NB4 (cell line): ENCODE data around the gene LMOD1.

ENCODE experiments used
- MAX ChIP-seq: IDR thresholded peaks from 2 replicates; pipeline ENCODE4 v1.6.1; 2011; ENCODE audit warnings: low read depth, low read length
- MYC ChIP-seq: IDR thresholded peaks from 2 replicates; pipeline ENCODE4 v1.6.1; 2011; ENCODE audit warnings: low read depth, low read length
- POLR2A ChIP-seq: IDR thresholded peaks from 2 replicates; pipeline ENCODE4 v1.6.1; 2011; ENCODE audit warnings: mild to moderate bottlenecking; ENCODE audit not compliant: insufficient read length; ENCODE audit errors: extremely low read depth
- TF ChIP-seq, protein P1 (sequence below): IDR thresholded peaks from one replicate; pipeline ENCODE4 v1.5.1; 2012; ENCODE audit warnings: low read depth, low read length

DNA sequence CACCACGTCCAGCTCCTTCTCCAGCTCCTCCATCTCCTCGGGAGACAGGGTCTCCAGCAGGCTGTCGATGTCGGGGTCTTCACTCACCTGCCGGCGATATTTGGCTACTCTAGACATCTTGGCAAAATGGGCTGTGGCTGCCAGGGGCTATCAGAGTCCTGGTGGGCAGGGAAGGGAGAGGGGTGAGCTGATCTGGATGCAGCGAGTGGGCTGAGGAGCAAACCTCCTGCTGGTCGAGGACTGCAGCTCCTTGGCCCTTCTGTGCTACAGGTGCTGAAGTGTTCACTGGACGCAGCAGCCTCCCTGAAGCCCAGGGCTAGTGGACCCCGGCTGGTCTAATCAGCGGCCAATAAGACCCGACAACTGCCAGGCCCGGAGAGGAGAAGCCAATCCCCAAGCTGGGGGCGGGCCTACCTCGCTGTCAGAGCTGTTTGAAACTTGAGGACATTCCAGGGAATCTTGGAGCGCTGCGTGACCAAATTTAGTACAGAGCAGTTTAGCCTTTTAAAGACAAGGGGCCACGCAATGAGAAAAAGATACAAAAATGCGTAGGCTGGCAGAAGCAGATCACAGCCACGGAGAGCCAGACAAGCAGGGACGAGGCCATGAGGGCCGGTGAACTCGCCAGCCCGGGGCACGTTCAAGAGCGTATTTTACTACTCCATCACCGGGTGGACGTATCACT, at the start of gene LMOD1:
- TF ChIP-seq, protein P1, sequence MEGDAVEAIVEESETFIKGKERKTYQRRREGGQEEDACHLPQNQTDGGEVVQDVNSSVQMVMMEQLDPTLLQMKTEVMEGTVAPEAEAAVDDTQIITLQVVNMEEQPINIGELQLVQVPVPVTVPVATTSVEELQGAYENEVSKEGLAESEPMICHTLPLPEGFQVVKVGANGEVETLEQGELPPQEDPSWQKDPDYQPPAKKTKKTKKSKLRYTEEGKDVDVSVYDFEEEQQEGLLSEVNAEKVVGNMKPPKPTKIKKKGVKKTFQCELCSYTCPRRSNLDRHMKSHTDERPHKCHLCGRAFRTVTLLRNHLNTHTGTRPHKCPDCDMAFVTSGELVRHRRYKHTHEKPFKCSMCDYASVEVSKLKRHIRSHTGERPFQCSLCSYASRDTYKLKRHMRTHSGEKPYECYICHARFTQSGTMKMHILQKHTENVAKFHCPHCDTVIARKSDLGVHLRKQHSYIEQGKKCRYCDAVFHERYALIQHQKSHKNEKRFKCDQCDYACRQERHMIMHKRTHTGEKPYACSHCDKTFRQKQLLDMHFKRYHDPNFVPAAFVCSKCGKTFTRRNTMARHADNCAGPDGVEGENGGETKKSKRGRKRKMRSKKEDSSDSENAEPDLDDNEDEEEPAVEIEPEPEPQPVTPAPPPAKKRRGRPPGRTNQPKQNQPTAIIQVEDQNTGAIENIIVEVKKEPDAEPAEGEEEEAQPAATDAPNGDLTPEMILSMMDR, result no peak
- TF ChIP-seq MAX, result no peak
- TF ChIP-seq POLR2A, result no peak
- no peak for TF ChIP-seq MYC
